Endothelial cell of umbilical vein (primary cell): Measurements from ENCODE around the gene TMCO2. TPM values are rescaled to one million over a fixed set of nuclear protein-coding genes. Genes with fewer than 3 reads are reported as not detected.

Experiments used
- BruUV-seq: library from RNA; stranded (reverse); fragments of 400-500 nt; replicated peaks from 2 replicates; lab custom pipeline; 2021; lab: Mats Ljungman, UMichigan
- CTCF ChIA-PET: fragments of 300-600, 350-600 bp; sonication (Branson Sonifier 250); formaldehyde crosslinking; loops from one replicate; lab custom pipeline; 2021; ENCODE audit warnings: antibody characterized with exemption, inconsistent platforms; lab: Charles Lee
- POLR2A ChIA-PET: fragments of 300-600, 350-600 bp; sonication (Branson Sonifier 250); formaldehyde crosslinking; loops from one replicate; lab custom pipeline; 2021; ENCODE audit warnings: antibody characterized with exemption, inconsistent platforms; lab: Charles Lee
- DNase-seq: peaks from one replicate; pipeline ENCODE4 v3.0.0-alpha.2; 2011; ENCODE audit warnings: low read depth, low spot score
- FAIRE-seq: peaks from 2 replicates; lab custom pipeline; 2011; peaks lifted over from hg19 to GRCh38; lab: Jason Lieb, UNC
- H2AFZ ChIP-seq: 2 replicates; pipeline ENCODE4 v1.6.0; 2012; ENCODE audit warnings: low read depth, low read length, control low read depth, inconsistent platforms
- H3K27ac ChIP-seq: 2 replicates; pipeline ENCODE4 v1.5.1; 2011; ENCODE audit warnings: low read depth, mild to moderate bottlenecking, control low read depth, low read length, moderate library complexity; ENCODE audit not compliant: insufficient read depth
- H3K27me3 ChIP-seq, 2 experiments: 2 replicates each; pipeline versions ENCODE4 v1.6.0 to v1.6.1; 2011; ENCODE audit warnings: low read length in 2 of 2, mixed read lengths in 1 of 2; ENCODE audit not compliant: control insufficient read depth in 2 of 2, insufficient read depth in 2 of 2
- H3K36me3 ChIP-seq, 2 experiments: 2 replicates in 1 of 2; 3 replicates in 1 of 2; pipeline ENCODE4 v1.5.1; 2011; ENCODE audit warnings: low read length in 2 of 2, mild to moderate bottlenecking in 1 of 2, moderate library complexity in 1 of 2; ENCODE audit not compliant: control insufficient read depth in 2 of 2, insufficient read depth in 2 of 2; ENCODE audit errors: extremely low read depth in 1 of 2
- H3K4me1 ChIP-seq: 3 replicates; pipeline ENCODE4 v1.5.1; 2011; ENCODE audit warnings: mild to moderate bottlenecking, low read length; ENCODE audit not compliant: control insufficient read depth, insufficient read depth; ENCODE audit errors: extremely low read depth
- H3K4me2 ChIP-seq: 2 replicates; pipeline ENCODE4 v1.6.1; 2011; ENCODE audit warnings: low read length, control low read depth, mixed read lengths; ENCODE audit not compliant: insufficient read depth
- H3K4me3 ChIP-seq, 3 experiments: fragments of 200-600 bp in 1 of 3; sonication (generic), shearing (Covaris generic) in 1 of 3; replicated peaks in 1 of 3; 2 replicates each; pipeline ENCODE4 v1.5.1; 2011 to 2016; ENCODE audit warnings: control low read depth in 3 of 3, low read length in 3 of 3, mild to moderate bottlenecking in 2 of 3, inconsistent platforms in 1 of 3, low read depth in 1 of 3, moderate library complexity in 1 of 3; ENCODE audit not compliant: insufficient read depth in 1 of 3
- H3K79me2 ChIP-seq: 2 replicates; pipeline ENCODE4 v1.6.0; 2012; ENCODE audit warnings: low read length, inconsistent platforms; ENCODE audit not compliant: control insufficient read depth, insufficient read depth
- H3K9ac ChIP-seq: replicated peaks from 2 replicates; pipeline ENCODE3; 2011; ENCODE audit warnings: low read length, control low read depth; ENCODE audit not compliant: insufficient read depth; ENCODE audit errors: extremely low read depth
- H3K9me1 ChIP-seq: replicated peaks from 3 replicates; pipeline ENCODE4 v1.6.0; 2011; ENCODE audit warnings: mild to moderate bottlenecking, low read length; ENCODE audit not compliant: control insufficient read depth, insufficient read depth; ENCODE audit errors: extremely low read depth
- H3K9me3 ChIP-seq: replicated peaks from 2 replicates; pipeline ENCODE4 v1.5.1; 2012; ENCODE audit warnings: low read length, inconsistent platforms; ENCODE audit not compliant: control insufficient read depth, insufficient read depth
- H4K20me1 ChIP-seq: replicated peaks from 2 replicates; pipeline ENCODE3; 2011; ENCODE audit warnings: mild to moderate bottlenecking, low read length; ENCODE audit not compliant: control insufficient read depth, insufficient read depth; ENCODE audit errors: extremely low read depth
- EZH2 ChIP-seq: IDR thresholded peaks from 2 replicates; pipeline ENCODE4 v1.6.1; 2012; ENCODE audit warnings: borderline replicate concordance, low read depth, mild to moderate bottlenecking, moderate library complexity, low read length, inconsistent platforms; ENCODE audit not compliant: severe bottlenecking
- FOS ChIP-seq: IDR thresholded peaks from 2 replicates; pipeline ENCODE4 v1.6.1; 2011; ENCODE audit warnings: mild to moderate bottlenecking, low read length, moderate library complexity, borderline replicate concordance; ENCODE audit not compliant: insufficient read depth
- GATA2 ChIP-seq: IDR thresholded peaks from 2 replicates; pipeline ENCODE4 v1.7.0; 2011; ENCODE audit warnings: low read depth, mild to moderate bottlenecking, moderate library complexity, mixed read lengths, low read length; ENCODE audit not compliant: insufficient read length, insufficient read depth
- JUN ChIP-seq: IDR thresholded peaks from 2 replicates; pipeline ENCODE4 v1.6.1; 2011; ENCODE audit warnings: borderline replicate concordance, low read depth; ENCODE audit not compliant: insufficient read length, insufficient read depth
- MYC ChIP-seq: IDR thresholded peaks from one replicate; pipeline ENCODE4 v1.6.1; 2011; ENCODE audit warnings: mild to moderate bottlenecking, low read depth, low read length
- POLR2A ChIP-seq: IDR thresholded peaks from 2 replicates; pipeline ENCODE4 v1.6.1; 2012; ENCODE audit warnings: low read depth, mild to moderate bottlenecking, control low read depth, low read length
- POLR2AphosphoS5 ChIP-seq: IDR thresholded peaks from 2 replicates; pipeline ENCODE4 v1.6.1; 2012; ENCODE audit warnings: low read depth, mild to moderate bottlenecking, control low read depth, low read length, moderate library complexity; ENCODE audit not compliant: insufficient read depth
- dilution Hi-C: fragments of 300-500 bp; cut with MboI; formaldehyde crosslinking; loops from one replicate; pipeline ENCODE4 v1.15.0; 2019; ENCODE audit warnings: low sequenced_read_pairs; ENCODE audit not compliant: extremely low pct_ligation_motif_present
- intact Hi-C: fragments of 100-400 bp; cut with micrococcal nuclease; formaldehyde crosslinking; loops from one replicate; pipeline ENCODE4 v1.10.0; 2022
- polyA plus RNA-seq, 4 experiments: library from polyadenylated mRNA; depleted of rRNA in 3 of 4; stranded (reverse) in 3 of 4; unstranded in 1 of 4; fragments of >200 nt; gene quantifications; 2 replicates each; pipeline versions ENCODE4 v1.2.1 to v1.2.3, GENCODE V29; 2011 to 2012; ENCODE audit warnings: missing spikeins in 1 of 4
- total RNA-seq: library from RNA; stranded (reverse); gene quantifications from 2 replicates; pipeline ENCODE4 v1.2.3, GENCODE V29; 2021
- TF ChIP-seq, protein P1 (sequence below): IDR thresholded peaks from 2 replicates; pipeline ENCODE4 v1.6.1; 2011; ENCODE audit not compliant: insufficient read depth, insufficient read length
- TF ChIP-seq, protein P2 (sequence below), 2 donors: IDR thresholded peaks; 1 replicate in 1 of 2; 2 replicates in 1 of 2; pipeline ENCODE4 v1.5.1; 2011; ENCODE audit warnings: low read length in 2 of 2, mild to moderate bottlenecking in 2 of 2, moderate library complexity in 2 of 2, control low read depth in 1 of 2, inconsistent platforms in 1 of 2, low read depth in 1 of 2; ENCODE audit not compliant: insufficient read depth in 1 of 2; ENCODE audit errors: extremely low read depth in 1 of 2

The TMCO2 gene
- total and polyA plus RNA-seq, 2 donors (not counting 3 experiments of a cell fraction or from before 2014, with no cell fraction given) = not detected

- no peak overlapping the region for H3K9ac ChIP-seq
- dilution Hi-C loops (no loop called here), intact Hi-C loops (no loop called here)
- ChIA-PET POLR2A (interaction anchor here (0.7 kb wide), 1 partner anchor 183 kb away, joined by 3 read pairs; no protein-coding TSS in a partner anchor), CTCF (interaction anchor here (0.6 to 1.9 kb wide), 5 partner anchors 65 to 1611 kb away, joined by 3 to 6 read pairs (median 4); no protein-coding TSS in a partner anchor)
- H3K4me1 ChIP-seq = no peaks in the 10 kb centered on the region
- no peaks in the 10 kb centered on the region for H3K9me3 ChIP-seq
- DNase-seq (no peak), FAIRE-seq (no peak)
- no TSS peak for BruUV-seq
- no peaks in the 10 kb centered on the region for H4K20me1 ChIP-seq
- TF ChIP-seq JUN (no peak), EZH2 (no peak)
- TF ChIP-seq, protein P1, sequence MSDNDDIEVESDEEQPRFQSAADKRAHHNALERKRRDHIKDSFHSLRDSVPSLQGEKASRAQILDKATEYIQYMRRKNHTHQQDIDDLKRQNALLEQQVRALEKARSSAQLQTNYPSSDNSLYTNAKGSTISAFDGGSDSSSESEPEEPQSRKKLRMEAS = no peak
- H3K4me3 ChIP-seq = no peak overlapping the region
- H2AFZ ChIP-seq = no peak overlapping the region
- H3K36me3 ChIP-seq = peaks cover 17 to 22% of the 10 kb centered on the region in 2 experiments
- no peaks in the 10 kb centered on the region for H3K9me1 ChIP-seq
- H3K4me2 ChIP-seq = no peak overlapping the region
- no peaks in the 10 kb centered on the region for H3K27me3 ChIP-seq
- no peak overlapping the region for H3K27ac ChIP-seq
- peaks cover 1% of the 10 kb centered on the region for H3K79me2 ChIP-seq
Measured at GRCh38 chr1:40273547-40274166, 25.9 kb downstream of the TMCO2 start.

GRCh38 chr1:40274331-40274730 is 26.6 kb downstream of the TMCO2 start:
- no TSS peak for BruUV-seq
- no peaks in the 10 kb centered on the region for H3K9me1 ChIP-seq
- POLR2A ChIA-PET = no interaction called here
- intact Hi-C loops (no loop called here), dilution Hi-C loops (no loop called here)
- CTCF ChIA-PET = interaction anchor here (1.7 to 1.9 kb wide), 2 partner anchors 64 to 130 kb away, joined by 5 to 6 read pairs; no protein-coding TSS in a partner anchor
- H3K4me1 ChIP-seq = no peaks in the 10 kb centered on the region
- no peak overlapping the region for H2AFZ ChIP-seq
- FAIRE-seq (no peak), DNase-seq (no peak)
- no peak overlapping the region for H3K27ac ChIP-seq
- TF ChIP-seq GATA2 = no peak
- no peak for TF ChIP-seq POLR2AphosphoS5
- no peak for TF ChIP-seq JUN
- no peak for TF ChIP-seq EZH2
- TF ChIP-seq POLR2A = no peak
- TF ChIP-seq, protein P2, sequence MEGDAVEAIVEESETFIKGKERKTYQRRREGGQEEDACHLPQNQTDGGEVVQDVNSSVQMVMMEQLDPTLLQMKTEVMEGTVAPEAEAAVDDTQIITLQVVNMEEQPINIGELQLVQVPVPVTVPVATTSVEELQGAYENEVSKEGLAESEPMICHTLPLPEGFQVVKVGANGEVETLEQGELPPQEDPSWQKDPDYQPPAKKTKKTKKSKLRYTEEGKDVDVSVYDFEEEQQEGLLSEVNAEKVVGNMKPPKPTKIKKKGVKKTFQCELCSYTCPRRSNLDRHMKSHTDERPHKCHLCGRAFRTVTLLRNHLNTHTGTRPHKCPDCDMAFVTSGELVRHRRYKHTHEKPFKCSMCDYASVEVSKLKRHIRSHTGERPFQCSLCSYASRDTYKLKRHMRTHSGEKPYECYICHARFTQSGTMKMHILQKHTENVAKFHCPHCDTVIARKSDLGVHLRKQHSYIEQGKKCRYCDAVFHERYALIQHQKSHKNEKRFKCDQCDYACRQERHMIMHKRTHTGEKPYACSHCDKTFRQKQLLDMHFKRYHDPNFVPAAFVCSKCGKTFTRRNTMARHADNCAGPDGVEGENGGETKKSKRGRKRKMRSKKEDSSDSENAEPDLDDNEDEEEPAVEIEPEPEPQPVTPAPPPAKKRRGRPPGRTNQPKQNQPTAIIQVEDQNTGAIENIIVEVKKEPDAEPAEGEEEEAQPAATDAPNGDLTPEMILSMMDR (IDR thresholded peaks at IDR 0.05; ENCODE audit: extremely low read depth in 1 of 2, insufficient read depth in 1 of 2, low read depth in 1 of 2, low read length in 2 of 2) = no peak
- no peak for TF ChIP-seq FOS
- no peak for TF ChIP-seq MYC
- TF ChIP-seq, protein P1 = no peak
- H3K79me2 ChIP-seq = peaks cover 1% of the 10 kb centered on the region
- H3K27me3 ChIP-seq = no peaks in the 10 kb centered on the region
- H4K20me1 ChIP-seq = no peaks in the 10 kb centered on the region
- peaks cover 17 to 22% of the 10 kb centered on the region in 2 experiments for H3K36me3 ChIP-seq
- no peaks in the 10 kb centered on the region for H3K9me3 ChIP-seq
- H3K4me2 ChIP-seq = no peak overlapping the region
- H3K4me3 ChIP-seq = no peak overlapping the region
- no peak overlapping the region for H3K9ac ChIP-seq
